Measurements from ENCODE around the gene MAP3K14.
A peak's percentile ranks its signal among the peaks of the same experiment; 100 is the strongest.
"Not testable (repeated sequence)": the region's sequence is repeated elsewhere in the genome, so short reads cannot be mapped to it uniquely, and the experiment has no call there.

The MAP3K14 gene

GRCh38 chr17:45307290-45308015, 9.4 kb downstream of the MAP3K14 start:
- peak in 11 of 42 donors; percentile 22 to 73 (median 49) for DNase-seq
- intact Hi-C loops (cut with DNase I), result no loop called here

- no peak for DNase-seq
- intact Hi-C loops (cut with DNase I), result no loop called here
Observed at GRCh38 chr17:45306623-45307022, 10.2 kb downstream of the MAP3K14 start.

- intact Hi-C loops (cut with DNase I), result no loop called here
- DNase-seq, result no peak
Observed at GRCh38 chr17:45306094-45306493, 10.7 kb downstream of the MAP3K14 start.

- no peak for DNase-seq
- intact Hi-C loops (cut with DNase I), result no loop called here
Observed at GRCh38 chr17:45305530-45306087, 11.2 kb downstream of the MAP3K14 start.

GRCh38 chr17:45302649-45303173, 14.1 kb downstream of the MAP3K14 start:
- intact Hi-C loops (cut with DNase I), result no loop called here
- no peak for DNase-seq

- intact Hi-C loops (cut with DNase I); DNase-seq: not testable (repeated sequence)
Observed at GRCh38 chr17:45302220-45302619, 14.6 kb downstream of the MAP3K14 start.

- DNase-seq, result no peak
- intact Hi-C loops (cut with DNase I), result no loop called here
Observed at GRCh38 chr17:45301674-45302073, 15.1 kb downstream of the MAP3K14 start.

- no peak for DNase-seq
- intact Hi-C loops (cut with DNase I), result no loop called here
Observed at GRCh38 chr17:45300060-45300751, 16.6 kb downstream of the MAP3K14 start.

- intact Hi-C loops (cut with DNase I), result no loop called here
- DNase-seq, result peak in 13 of 42 donors; percentile 17 to 70 (median 48)
Observed at GRCh38 chr17:45299361-45299760, 17.5 kb downstream of the MAP3K14 start.

GRCh38 chr17:45298546-45299285, 18.1 kb downstream of the MAP3K14 start:
- intact Hi-C loops (cut with DNase I), result no loop called here
- DNase-seq, result no peak

GRCh38 chr17:45296833-45297124, 20.0 kb downstream of the MAP3K14 start:
- DNase-seq, result no peak
- intact Hi-C loops (cut with DNase I), result no loop called here

- intact Hi-C loops (cut with DNase I), result no loop called here
- no peak for DNase-seq
Observed at GRCh38 chr17:45296003-45296832, 20.6 kb downstream of the MAP3K14 start.

- intact Hi-C loops (cut with DNase I), result no loop called here
- DNase-seq, result peak in 2 of 42 donors; percentile 20 to 58
Observed at GRCh38 chr17:45294506-45294905, 22.3 kb downstream of the MAP3K14 start.

- peak; percentile 54 to 95 (median 78) for DNase-seq
- intact Hi-C loops (cut with DNase I), result no loop called here
Observed at GRCh38 chr17:45293413-45294211, 23.2 kb downstream of the MAP3K14 start.

- DNase-seq, result no peak
- intact Hi-C loops (cut with DNase I), result no loop called here
Observed at GRCh38 chr17:45292696-45293412, 24.0 kb downstream of the MAP3K14 start.

GRCh38 chr17:45291171-45291805, 25.5 kb downstream of the MAP3K14 start:
- peak in 14 of 42 donors; percentile 18 to 74 (median 48) for DNase-seq
- intact Hi-C loops (cut with DNase I), result no loop called here

- DNase-seq, result no peak
- intact Hi-C loops (cut with DNase I), result no loop called here
Observed at GRCh38 chr17:45290269-45290765, 26.5 kb downstream of the MAP3K14 start.

All from head of caudate nucleus (tissue), 42 donors.